Activated B cell treated with CpG ODN at 0.5 μM for 24 hours (primary cell): ENCODE data around the gene TRIM68. TPM values are rescaled to one million over a fixed set of nuclear protein-coding genes. Genes with fewer than 3 reads are reported as not detected.
A peak's percentile ranks its signal among the peaks of the same experiment; 100 is the strongest.

Source experiments
- ATAC-seq: fragments of 200-7000 bp; cut with Tn5 transposase; one replicate; pipeline ENCODE4 v1.10.0; 2021; ENCODE audit warnings: low read depth, mild to moderate bottlenecking, moderate library complexity
- CTCF ChIA-PET: fragments of 350-600 bp; sonication (Branson Sonifier 250); formaldehyde crosslinking; loops from one replicate; lab custom pipeline; 2021; ENCODE audit warnings: antibody characterized with exemption; lab: Charles Lee
- POLR2A ChIA-PET: fragments of 350-600 bp; sonication (Branson Sonifier 250); formaldehyde crosslinking; loops from one replicate; lab custom pipeline; 2021; ENCODE audit warnings: antibody characterized with exemption; lab: Charles Lee
- DNase-seq: peaks from one replicate; pipeline ENCODE4 v3.0.0; 2022
- H3K27ac Mint-ChIP-seq: one replicate; pipeline ENCODE4 v1.8.0; 2020; ENCODE audit warnings: mixed read lengths
- H3K27me3 Mint-ChIP-seq: one replicate; pipeline ENCODE4 v1.8.0; 2021; ENCODE audit warnings: mixed read lengths
- H3K36me3 Mint-ChIP-seq: one replicate; pipeline ENCODE4 v1.8.0; 2021; ENCODE audit warnings: low read depth, mixed read lengths
- H3K4me1 Mint-ChIP-seq: one replicate; pipeline ENCODE4 v1.8.0; 2021; ENCODE audit warnings: mixed read lengths
- H3K4me3 Mint-ChIP-seq: one replicate; pipeline ENCODE4 v1.8.0; 2020; ENCODE audit warnings: mild to moderate bottlenecking, mixed read lengths
- H3K9me3 Mint-ChIP-seq: one replicate; pipeline ENCODE4 v1.8.0; 2020; ENCODE audit warnings: mixed read lengths
- intact Hi-C: fragments of 100-400 bp; cut with micrococcal nuclease; formaldehyde crosslinking; loops from one replicate; pipeline ENCODE4 v1.15.1; 2024
- total RNA-seq: library from RNA; stranded (reverse); gene quantifications from 2 replicates; pipeline ENCODE4 v1.2.3, GENCODE V29; 2022
- TF ChIP-seq, protein P1 (sequence below): fragments of 200-600 bp; IDR thresholded peaks from one replicate; pipeline ENCODE4 v1.8.0; 2022; ENCODE audit warnings: antibody characterized with exemption, mild to moderate bottlenecking

TRIM68 gene
- total RNA-seq, 1 donor from 2014 or later = 16.9 TPM

DNA sequence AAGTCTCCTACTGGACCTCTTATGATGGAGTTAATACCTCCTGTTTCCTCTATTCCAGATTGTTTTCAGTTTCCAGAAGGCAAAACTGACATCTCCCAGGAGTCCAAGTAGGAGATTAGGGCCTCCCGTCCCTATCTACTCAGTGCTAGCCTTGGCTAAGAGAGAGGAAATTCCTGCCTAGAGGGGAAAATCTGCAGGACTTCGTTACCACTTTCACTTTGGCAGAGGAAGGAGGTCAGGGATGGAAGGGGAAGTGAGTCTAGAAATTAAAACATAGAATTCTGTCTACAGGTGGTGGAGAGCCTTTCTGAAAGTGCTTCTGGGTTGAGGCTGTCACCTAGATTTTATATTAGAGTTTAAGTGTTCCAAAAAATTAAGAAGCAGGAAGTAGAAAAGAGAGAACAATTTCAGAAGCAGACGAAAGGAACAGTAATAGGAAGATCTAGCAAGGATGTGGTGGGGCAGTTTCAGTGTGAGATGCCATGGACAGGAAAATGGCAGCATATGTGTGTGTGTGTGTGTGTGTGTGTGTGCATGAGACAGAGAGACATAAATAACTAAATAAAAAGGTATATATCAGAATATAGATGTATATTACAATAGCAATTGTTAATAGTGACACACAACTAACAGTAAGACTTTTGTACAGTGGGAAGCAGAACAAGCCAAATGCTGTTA lies 2.4 kb upstream of the TRIM68 start:
- TF ChIP-seq, protein P1, sequence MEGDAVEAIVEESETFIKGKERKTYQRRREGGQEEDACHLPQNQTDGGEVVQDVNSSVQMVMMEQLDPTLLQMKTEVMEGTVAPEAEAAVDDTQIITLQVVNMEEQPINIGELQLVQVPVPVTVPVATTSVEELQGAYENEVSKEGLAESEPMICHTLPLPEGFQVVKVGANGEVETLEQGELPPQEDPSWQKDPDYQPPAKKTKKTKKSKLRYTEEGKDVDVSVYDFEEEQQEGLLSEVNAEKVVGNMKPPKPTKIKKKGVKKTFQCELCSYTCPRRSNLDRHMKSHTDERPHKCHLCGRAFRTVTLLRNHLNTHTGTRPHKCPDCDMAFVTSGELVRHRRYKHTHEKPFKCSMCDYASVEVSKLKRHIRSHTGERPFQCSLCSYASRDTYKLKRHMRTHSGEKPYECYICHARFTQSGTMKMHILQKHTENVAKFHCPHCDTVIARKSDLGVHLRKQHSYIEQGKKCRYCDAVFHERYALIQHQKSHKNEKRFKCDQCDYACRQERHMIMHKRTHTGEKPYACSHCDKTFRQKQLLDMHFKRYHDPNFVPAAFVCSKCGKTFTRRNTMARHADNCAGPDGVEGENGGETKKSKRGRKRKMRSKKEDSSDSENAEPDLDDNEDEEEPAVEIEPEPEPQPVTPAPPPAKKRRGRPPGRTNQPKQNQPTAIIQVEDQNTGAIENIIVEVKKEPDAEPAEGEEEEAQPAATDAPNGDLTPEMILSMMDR = no peak
- peaks cover 6% of the 10 kb centered on the region for H3K36me3 Mint-ChIP-seq
- ChIA-PET POLR2A (no interaction called here), CTCF (no interaction called here)
- intact Hi-C loops = no loop called here
- H3K4me1 Mint-ChIP-seq = peaks cover 38% of the 10 kb centered on the region
- H3K27ac Mint-ChIP-seq = peak overlapping the region; percentile 91
- peak overlapping the region; percentile 67 for H3K4me3 Mint-ChIP-seq
- H3K27me3 Mint-ChIP-seq = peaks cover 1% of the 10 kb centered on the region
- DNase-seq (no peak), ATAC-seq (no peak)
- no peaks in the 10 kb centered on the region for H3K9me3 Mint-ChIP-seq

DNA sequence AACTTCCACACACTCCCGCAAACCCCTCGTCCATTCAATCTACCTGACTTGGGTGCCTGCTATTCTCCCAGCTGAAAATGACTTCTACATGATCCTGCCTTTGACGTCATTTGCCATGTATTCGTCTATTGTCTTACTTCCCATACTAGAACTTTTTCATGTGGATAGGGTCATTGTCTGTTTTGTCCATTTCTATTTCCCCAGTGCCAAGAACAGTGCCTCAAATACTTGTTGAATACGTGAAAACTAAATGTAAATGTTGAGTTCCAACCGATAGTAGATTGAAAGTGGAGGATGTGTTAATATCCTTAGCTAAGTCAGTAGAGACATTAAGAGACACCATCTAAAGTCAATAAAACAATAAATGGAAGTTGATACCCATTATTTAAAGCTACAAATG lies 935 bp downstream of the TRIM68 start:
- TF ChIP-seq, protein P1 = no peak
- CTCF ChIA-PET = interaction anchor here (3.3 kb wide), 1 partner anchor 30 kb away, joined by 14 read pairs; the partner anchor contains the start of gene OR51D1
- peaks cover 43% of the 10 kb centered on the region for H3K4me1 Mint-ChIP-seq
- ATAC-seq = no peak
- peak overlapping the region; percentile 95 for H3K4me3 Mint-ChIP-seq
- intact Hi-C loops = loop anchor here (5.0 to 10.0 kb wide), 3 partner anchors 1088 to 1875 kb away; partner anchors contain the start of genes ARFIP2 and TIMM10B
- DNase-seq = no peak
- POLR2A ChIA-PET = interaction anchor here (1.7 kb wide), 1 partner anchor 1017 kb away, joined by 4 read pairs; the partner anchor contains the start of gene TRIM34
- H3K9me3 Mint-ChIP-seq = no peaks in the 10 kb centered on the region
- peak overlapping the region; percentile 91 for H3K27ac Mint-ChIP-seq
- H3K27me3 Mint-ChIP-seq = no peaks in the 10 kb centered on the region
- peaks cover 32% of the 10 kb centered on the region for H3K36me3 Mint-ChIP-seq

GRCh38 chr11:4606231-4607015 lies 1.6 kb downstream of the TRIM68 start:
- H3K36me3 Mint-ChIP-seq = peaks cover 39% of the 10 kb centered on the region
- no peaks in the 10 kb centered on the region for H3K27me3 Mint-ChIP-seq
- DNase-seq (no peak), ATAC-seq (no peak)
- intact Hi-C loops = loop anchor here (5.0 to 10.0 kb wide), 3 partner anchors 1088 to 1876 kb away; partner anchors contain the start of genes ARFIP2 and TIMM10B
- TF ChIP-seq, protein P1 = no peak
- H3K4me1 Mint-ChIP-seq = peaks cover 43% of the 10 kb centered on the region
- CTCF ChIA-PET = interaction anchor here (3.3 kb wide), 1 partner anchor 30 kb away, joined by 14 read pairs; the partner anchor contains the start of gene OR51D1
- H3K9me3 Mint-ChIP-seq = no peaks in the 10 kb centered on the region
- H3K27ac Mint-ChIP-seq = no peak overlapping the region
- POLR2A ChIA-PET = no interaction called here
- peak overlapping the region; percentile 95 for H3K4me3 Mint-ChIP-seq

DNA sequence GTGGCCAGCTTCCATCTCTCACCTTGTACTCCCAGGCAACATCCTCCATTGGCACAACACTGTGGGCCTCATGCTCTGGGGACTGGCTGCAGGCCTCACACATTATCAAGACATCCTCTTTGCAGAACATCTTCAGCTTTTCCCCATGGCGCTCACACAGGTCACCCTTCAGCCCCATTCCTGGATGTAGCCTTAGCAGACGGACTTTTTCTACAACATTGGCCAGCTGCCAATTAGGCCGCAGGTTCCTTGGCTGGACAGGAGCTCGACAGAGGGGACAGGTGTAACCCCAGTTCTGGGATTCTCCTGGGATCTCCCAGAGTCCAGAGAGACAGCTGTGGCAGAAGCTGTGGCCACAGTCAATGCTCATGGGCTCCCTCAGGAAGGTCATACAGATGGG lies 3.0 kb downstream of the TRIM68 start:
- ChIA-PET CTCF (no interaction called here), POLR2A (no interaction called here)
- TF ChIP-seq, protein P1 = no peak
- Mint-ChIP-seq H3K36me3 (peaks cover 53% of the 10 kb centered on the region), H3K27me3 (no peaks in the 10 kb centered on the region), H3K4me3 (no peak overlapping the region), H3K9me3 (no peaks in the 10 kb centered on the region), H3K27ac (no peak overlapping the region), H3K4me1 (peaks cover 37% of the 10 kb centered on the region)
- intact Hi-C loops = loop anchor here (5.0 to 10.0 kb wide), 3 partner anchors 1090 to 1877 kb away; partner anchors contain the start of genes ARFIP2 and TIMM10B
- no peak for ATAC-seq
- no peak for DNase-seq

DNA sequence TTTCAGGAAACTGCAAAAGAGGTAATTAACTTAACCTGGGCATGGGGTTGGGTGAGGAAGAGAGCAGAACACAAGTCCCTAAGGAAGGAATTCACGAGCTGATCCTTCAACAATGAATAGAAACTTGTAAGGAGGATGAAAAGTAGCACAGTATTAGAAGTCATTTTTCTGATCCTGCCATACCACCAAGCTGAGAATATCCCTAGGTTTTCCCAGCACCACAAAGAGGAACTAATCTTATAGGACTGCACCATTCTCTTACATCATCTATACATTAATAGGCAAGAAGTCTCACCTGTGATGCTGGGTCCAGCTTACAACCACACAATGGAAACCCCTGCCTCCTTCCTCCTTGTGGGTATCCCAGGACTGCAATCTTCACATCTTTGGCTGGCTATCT lies 14.3 kb downstream of the TRIM68 start, which contains the start of gene OR52I1:
OR52I1 (plus strand) TSS at position 301 of the 400 bp plus-strand sequence; CDS start at position 301, 0 bp downstream.
- DNase-seq (no peak), ATAC-seq (no peak)
- Mint-ChIP-seq H3K4me1 (no peaks in the 10 kb centered on the region), H3K27ac (no peak within 1 kb of the TSS), H3K27me3 (no peaks in the 10 kb centered on the region), H3K9me3 (no peaks in the 10 kb centered on the region), H3K4me3 (no peak within 1 kb of the TSS), H3K36me3 (peaks cover 29% of the 10 kb centered on the region)
- ChIA-PET CTCF (no interaction called here), POLR2A (no interaction called here)
- intact Hi-C loops = no loop called here
- TF ChIP-seq, protein P1 = no peak
